IPS-11a (cell line): ENCODE data around the gene ANXA11.
A peak's percentile ranks its signal among the peaks of the same experiment; 100 is the strongest.
"Not testable (repeated sequence)": the region's sequence is repeated elsewhere in the genome, so short reads cannot be mapped to it uniquely, and the experiment has no call there.

Experiments used
- H3K4me3 ChIP-seq: one replicate; pipeline ENCODE4 v1.5.1; 2013; ENCODE audit warnings: low read depth, low read length, control low read depth

Gene ANXA11

GRCh38 chr10:80210259-80210658 is 4.9 kb upstream of the ANXA11 start:
- no peak overlapping the region for H3K4me3 ChIP-seq

- no peak overlapping the region for H3K4me3 ChIP-seq
Observed at GRCh38 chr10:80207768-80208370, 2.5 kb upstream of the ANXA11 start.

GRCh38 chr10:80206277-80206655 is 929 bp upstream of the ANXA11 start:
- H3K4me3 ChIP-seq, result no peak overlapping the region

- H3K4me3 ChIP-seq, result peak overlapping the region; percentile 50
Observed at GRCh38 chr10:80204677-80205476, 460 bp downstream of the ANXA11 start.

- peak overlapping the region; percentile 50 for H3K4me3 ChIP-seq
Observed at GRCh38 chr10:80203835-80204676, 1.3 kb downstream of the ANXA11 start.

- H3K4me3 ChIP-seq, result no peak overlapping the region
Observed at GRCh38 chr10:80202934-80203834, 2.2 kb downstream of the ANXA11 start.

GRCh38 chr10:80202530-80202929 is 2.8 kb downstream of the ANXA11 start:
- H3K4me3 ChIP-seq, result not testable (repeated sequence)

- H3K4me3 ChIP-seq, result no peak overlapping the region
Observed at GRCh38 chr10:80201608-80202141, 3.7 kb downstream of the ANXA11 start.

- no peak overlapping the region for H3K4me3 ChIP-seq
Observed at GRCh38 chr10:80200687-80201086, 4.7 kb downstream of the ANXA11 start.

- no peak overlapping the region for H3K4me3 ChIP-seq
Observed at GRCh38 chr10:80200259-80200658, 5.1 kb downstream of the ANXA11 start.

- no peak overlapping the region for H3K4me3 ChIP-seq
Observed at GRCh38 chr10:80199828-80200227, 5.5 kb downstream of the ANXA11 start.

GRCh38 chr10:80197972-80198916 is 7.1 kb downstream of the ANXA11 start:
- no peak overlapping the region for H3K4me3 ChIP-seq

GRCh38 chr10:80196950-80197315 is 8.4 kb downstream of the ANXA11 start:
- H3K4me3 ChIP-seq, result no peak overlapping the region

- H3K4me3 ChIP-seq, result no peak overlapping the region
Observed at GRCh38 chr10:80196270-80196949, 8.9 kb downstream of the ANXA11 start.

GRCh38 chr10:80195046-80195574 is 10.2 kb downstream of the ANXA11 start:
- H3K4me3 ChIP-seq, result no peak overlapping the region

GRCh38 chr10:80194373-80195045 is 10.8 kb downstream of the ANXA11 start:
- H3K4me3 ChIP-seq, result no peak overlapping the region

GRCh38 chr10:80192553-80192952 is 12.8 kb downstream of the ANXA11 start:
- H3K4me3 ChIP-seq, result no peak overlapping the region
